ENCODE results near the gene FER. TPM values are rescaled to one million over a fixed set of nuclear protein-coding genes. Genes with fewer than 3 reads are reported as not detected.

FER gene
- polyA plus RNA-seq, 1 donor (not counting 4 experiments of a cell fraction or from before 2014, with no cell fraction given): 17.1 TPM

GRCh38 chr5:108940506-108940905 is 192.8 kb downstream of the FER start:
- no peaks in the 10 kb centered on the region for H4K20me1 ChIP-seq (ENCODE audit: control insufficient read depth, extremely low read depth, insufficient read depth, low read length)
- no peak overlapping the region for H3K4me2 ChIP-seq (ENCODE audit: control insufficient read depth, extremely low read depth, insufficient read depth, low read depth, low read length)
- DNase-seq (ENCODE audit: low read depth, low spot score): no peak
- H3K27me3 ChIP-seq (ENCODE audit: control insufficient read depth, extremely low read depth, insufficient read depth, low read length): no peaks in the 10 kb centered on the region
- no peaks in the 10 kb centered on the region for H3K4me1 ChIP-seq (ENCODE audit: control insufficient read depth, extremely low read depth, insufficient read depth, low read length)
- no peaks in the 10 kb centered on the region for H3K79me2 ChIP-seq (ENCODE audit: control insufficient read depth, insufficient read depth, low read length)
- no peak for FAIRE-seq
- no peaks in the 10 kb centered on the region for H3K9me3 ChIP-seq (ENCODE audit: control insufficient read depth, low read depth, low read length)
- TF ChIP-seq CTCF (optimal IDR thresholded peaks at IDR 0.05 in 1 of 3, IDR thresholded peaks at IDR 0.05 in 1 of 3, conservative IDR thresholded peaks at IDR 0.05 in 1 of 3; ENCODE audit: extremely low read depth in 1 of 3, insufficient read depth in 2 of 3, low read length in 3 of 3) (no peak), EZH2 (IDR thresholded peaks at IDR 0.05; ENCODE audit: low read length) (no peak)
- H3K9me1 ChIP-seq (ENCODE audit: control insufficient read depth, extremely low read depth, insufficient read depth, low read length): no peaks in the 10 kb centered on the region
- no peak overlapping the region for H3K27ac ChIP-seq (ENCODE audit: control insufficient read depth, insufficient read depth, low read length)
- dilution Hi-C loops (cut with MboI; ENCODE audit: extremely low pct_ligation_motif_present, low sequenced_read_pairs): no loop called here
- no peak overlapping the region for H3K9ac ChIP-seq (ENCODE audit: control insufficient read depth, extremely low read depth, insufficient read depth, low read length)
- H3K36me3 ChIP-seq (ENCODE audit: control insufficient read depth in 2 of 2, extremely low read depth in 1 of 2, insufficient read depth in 2 of 2, low read length in 2 of 2): no peaks in the 10 kb centered on the region
- no peak overlapping the region for H3K4me3 ChIP-seq (ENCODE audit: control insufficient read depth in 2 of 3, extremely low read depth in 1 of 3, insufficient read depth in 2 of 3, low read depth in 1 of 3, low read length in 3 of 3)
- no peak overlapping the region for H2AFZ ChIP-seq (ENCODE audit: control insufficient read depth, low read length)

GRCh38 chr5:108941746-108942145 is 194.0 kb downstream of the FER start:
- dilution Hi-C loops (cut with MboI; ENCODE audit: extremely low pct_ligation_motif_present, low sequenced_read_pairs): no loop called here
- Histone ChIP-seq H3K36me3 (ENCODE audit: control insufficient read depth in 2 of 2, extremely low read depth in 1 of 2, insufficient read depth in 2 of 2, low read length in 2 of 2) (no peaks in the 10 kb centered on the region), H3K4me2 (ENCODE audit: control insufficient read depth, extremely low read depth, insufficient read depth, low read depth, low read length) (no peak overlapping the region), H3K4me3 (ENCODE audit: control insufficient read depth in 2 of 3, extremely low read depth in 1 of 3, insufficient read depth in 2 of 3, low read depth in 1 of 3, low read length in 3 of 3) (no peak overlapping the region), H3K9me1 (ENCODE audit: control insufficient read depth, extremely low read depth, insufficient read depth, low read length) (no peaks in the 10 kb centered on the region), H3K9ac (ENCODE audit: control insufficient read depth, extremely low read depth, insufficient read depth, low read length) (no peak overlapping the region), H3K9me3 (ENCODE audit: control insufficient read depth, low read depth, low read length) (no peaks in the 10 kb centered on the region), H4K20me1 (ENCODE audit: control insufficient read depth, extremely low read depth, insufficient read depth, low read length) (no peaks in the 10 kb centered on the region), H3K79me2 (ENCODE audit: control insufficient read depth, insufficient read depth, low read length) (no peaks in the 10 kb centered on the region), H2AFZ (ENCODE audit: control insufficient read depth, low read length) (no peak overlapping the region), H3K4me1 (ENCODE audit: control insufficient read depth, extremely low read depth, insufficient read depth, low read length) (no peaks in the 10 kb centered on the region), H3K27me3 (ENCODE audit: control insufficient read depth, extremely low read depth, insufficient read depth, low read length) (no peaks in the 10 kb centered on the region), H3K27ac (ENCODE audit: control insufficient read depth, insufficient read depth, low read length) (no peak overlapping the region)
- FAIRE-seq: no peak
- no peak for TF ChIP-seq EZH2 (IDR thresholded peaks at IDR 0.05; ENCODE audit: low read length)
- no peak for TF ChIP-seq CTCF (optimal IDR thresholded peaks at IDR 0.05 in 1 of 3, IDR thresholded peaks at IDR 0.05 in 1 of 3, conservative IDR thresholded peaks at IDR 0.05 in 1 of 3; ENCODE audit: extremely low read depth in 1 of 3, insufficient read depth in 2 of 3, low read length in 3 of 3)
- no peak for DNase-seq (ENCODE audit: low read depth, low spot score)

Data from keratinocyte (primary cell).